ENCODE data around the gene PROKR1. TPM values are rescaled to one million over a fixed set of nuclear protein-coding genes. Genes with fewer than 3 reads are reported as not detected.

Gene PROKR1
- polyA plus RNA-seq, 1 donor (not counting 4 experiments of a cell fraction or from before 2014, with no cell fraction given) = not detected

DNA sequence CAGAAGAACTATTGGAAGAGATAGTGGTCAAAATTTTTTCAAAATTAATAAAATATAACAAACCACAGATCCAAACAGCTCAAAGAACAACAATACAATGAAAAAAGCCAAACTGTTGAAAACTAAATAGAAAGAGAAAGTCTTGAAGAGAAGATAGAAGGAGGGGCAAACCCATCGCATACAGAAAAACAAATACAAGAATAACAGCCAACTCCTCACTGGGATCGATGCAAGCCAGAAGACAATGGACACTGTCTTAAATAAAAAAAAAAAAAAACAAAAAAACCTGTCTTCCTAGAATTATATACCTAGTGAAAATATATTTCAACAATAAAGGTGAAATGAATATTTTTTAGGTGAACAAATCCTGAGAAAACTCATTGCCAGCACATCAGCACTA lies 57.2 kb downstream of the PROKR1 start:
- FAIRE-seq (no peak), DNase-seq (ENCODE audit: low read depth, low spot score) (no peak)
- Histone ChIP-seq H3K9me3 (ENCODE audit: control insufficient read depth, low read depth, low read length) (no peaks in the 10 kb centered on the region), H2AFZ (ENCODE audit: control insufficient read depth, low read length) (no peak overlapping the region), H3K27ac (ENCODE audit: control insufficient read depth, insufficient read depth, low read length) (no peak overlapping the region), H3K4me1 (ENCODE audit: control insufficient read depth, extremely low read depth, insufficient read depth, low read length) (no peaks in the 10 kb centered on the region), H3K4me2 (ENCODE audit: control insufficient read depth, extremely low read depth, insufficient read depth, low read depth, low read length) (no peak overlapping the region), H3K9ac (ENCODE audit: control insufficient read depth, extremely low read depth, insufficient read depth, low read length) (no peak overlapping the region), H3K27me3 (ENCODE audit: control insufficient read depth, extremely low read depth, insufficient read depth, low read length) (no peaks in the 10 kb centered on the region), H4K20me1 (ENCODE audit: control insufficient read depth, extremely low read depth, insufficient read depth, low read length) (no peaks in the 10 kb centered on the region), H3K36me3 (ENCODE audit: control insufficient read depth in 2 of 2, extremely low read depth in 1 of 2, insufficient read depth in 2 of 2, low read length in 2 of 2) (no peaks in the 10 kb centered on the region), H3K4me3 (ENCODE audit: control insufficient read depth in 2 of 3, extremely low read depth in 1 of 3, insufficient read depth in 2 of 3, low read depth in 1 of 3, low read length in 3 of 3) (no peak overlapping the region), H3K79me2 (ENCODE audit: control insufficient read depth, insufficient read depth, low read length) (no peaks in the 10 kb centered on the region), H3K9me1 (ENCODE audit: control insufficient read depth, extremely low read depth, insufficient read depth, low read length) (no peaks in the 10 kb centered on the region)
- dilution Hi-C loops (cut with MboI; ENCODE audit: extremely low pct_ligation_motif_present, low sequenced_read_pairs) = no loop called here
- TF ChIP-seq EZH2 (IDR thresholded peaks at IDR 0.05; ENCODE audit: low read length) (no peak), CTCF (optimal IDR thresholded peaks at IDR 0.05 in 1 of 3, IDR thresholded peaks at IDR 0.05 in 1 of 3, conservative IDR thresholded peaks at IDR 0.05 in 1 of 3; ENCODE audit: extremely low read depth in 1 of 3, insufficient read depth in 2 of 3, low read length in 3 of 3) (no peak)

DNA sequence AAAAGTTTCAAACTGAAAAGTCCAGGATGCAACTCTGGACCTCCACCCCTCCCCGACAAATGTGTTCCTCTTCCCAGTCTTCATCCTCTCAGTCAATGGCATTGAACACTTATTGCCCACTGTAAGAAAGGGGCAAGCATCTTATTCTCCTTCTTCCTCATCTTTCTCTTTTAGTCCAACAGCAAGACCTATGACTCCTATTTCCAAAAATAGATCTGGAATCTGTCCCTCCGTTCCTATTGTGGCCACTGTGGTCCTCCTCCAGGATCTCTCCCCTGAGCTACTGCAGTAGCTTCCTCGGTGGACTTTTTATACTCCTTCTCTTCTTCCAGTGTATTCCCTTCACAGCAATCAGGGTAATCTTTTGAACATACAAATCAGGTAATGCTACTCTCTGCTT lies 63.3 kb downstream of the PROKR1 start:
- Histone ChIP-seq H3K27me3 (ENCODE audit: control insufficient read depth, extremely low read depth, insufficient read depth, low read length) (no peaks in the 10 kb centered on the region), H3K4me3 (ENCODE audit: control insufficient read depth in 2 of 3, extremely low read depth in 1 of 3, insufficient read depth in 2 of 3, low read depth in 1 of 3, low read length in 3 of 3) (no peak overlapping the region), H4K20me1 (ENCODE audit: control insufficient read depth, extremely low read depth, insufficient read depth, low read length) (no peaks in the 10 kb centered on the region), H3K9ac (ENCODE audit: control insufficient read depth, extremely low read depth, insufficient read depth, low read length) (no peak overlapping the region), H3K9me1 (ENCODE audit: control insufficient read depth, extremely low read depth, insufficient read depth, low read length) (no peaks in the 10 kb centered on the region), H3K4me2 (ENCODE audit: control insufficient read depth, extremely low read depth, insufficient read depth, low read depth, low read length) (no peak overlapping the region), H3K27ac (ENCODE audit: control insufficient read depth, insufficient read depth, low read length) (no peak overlapping the region), H3K9me3 (ENCODE audit: control insufficient read depth, low read depth, low read length) (no peaks in the 10 kb centered on the region), H3K36me3 (ENCODE audit: control insufficient read depth in 2 of 2, extremely low read depth in 1 of 2, insufficient read depth in 2 of 2, low read length in 2 of 2) (no peaks in the 10 kb centered on the region), H3K4me1 (ENCODE audit: control insufficient read depth, extremely low read depth, insufficient read depth, low read length) (no peaks in the 10 kb centered on the region), H2AFZ (ENCODE audit: control insufficient read depth, low read length) (no peak overlapping the region), H3K79me2 (ENCODE audit: control insufficient read depth, insufficient read depth, low read length) (no peaks in the 10 kb centered on the region)
- TF ChIP-seq CTCF (optimal IDR thresholded peaks at IDR 0.05 in 1 of 3, IDR thresholded peaks at IDR 0.05 in 1 of 3, conservative IDR thresholded peaks at IDR 0.05 in 1 of 3; ENCODE audit: extremely low read depth in 1 of 3, insufficient read depth in 2 of 3, low read length in 3 of 3) = no peak
- no peak for TF ChIP-seq EZH2 (IDR thresholded peaks at IDR 0.05; ENCODE audit: low read length)
- no peak for FAIRE-seq
- dilution Hi-C loops (cut with MboI; ENCODE audit: extremely low pct_ligation_motif_present, low sequenced_read_pairs) = no loop called here
- DNase-seq (ENCODE audit: low read depth, low spot score) = no peak

Other genes starting within 250 kb of the PROKR1 start
- gene FBXO48, start 176.3 kb upstream of the PROKR1 start, polyA plus RNA-seq = 0.85 to 1.9 TPM (median 1.0 TPM) in 3 replicates
- gene APLF, start 176.0 kb upstream of the PROKR1 start, polyA plus RNA-seq = 1.6 to 3.0 TPM (median 2.3 TPM) in 3 replicates
- gene ARHGAP25, start 91.2 kb downstream of the PROKR1 start, polyA plus RNA-seq = 15.9 to 28.6 TPM (median 25.3 TPM) in 3 replicates
- gene BMP10, start 227.8 kb downstream of the PROKR1 start, polyA plus RNA-seq = 0.05 TPM in 1 of 3 replicates, not detected in the others